HCT116 (cell line): ENCODE results near the gene MIB2. TPM values are rescaled to one million over a fixed set of nuclear protein-coding genes. Genes with fewer than 3 reads are reported as not detected.

Source experiments
- ATAC-seq: fragments of 200-7000 bp; cut with Tn5 transposase; 2 replicates; pipeline ENCODE4 v1.9.1; 2020; ENCODE audit warnings: mild to moderate bottlenecking, moderate library complexity
- BruUV-seq: library from RNA; stranded (reverse); fragments of 400-500 nt; replicated peaks from 2 replicates; lab custom pipeline; 2021; lab: Mats Ljungman, UMichigan
- CTCF ChIA-PET: fragments of 300-600 bp; sonication (Branson Sonifier 250); formaldehyde crosslinking; loops from one replicate; lab custom pipeline; 2021; ENCODE audit warnings: antibody characterized with exemption; lab: Charles Lee
- POLR2A ChIA-PET: fragments of 300-600, 350-600 bp; sonication (Branson Sonifier 250); formaldehyde crosslinking; loops from one replicate; lab custom pipeline; 2021; ENCODE audit warnings: antibody characterized with exemption; lab: Charles Lee
- RAD21 ChIA-PET, 2 experiments: fragments of 300-600 bp; sonication (Branson Sonifier 250); formaldehyde crosslinking; loops; one replicate each; lab custom pipeline; 2023; ENCODE audit warnings: low total read pairs in 2 of 2; ENCODE audit not compliant: uncharacterized antibody in 2 of 2, unreplicated experiment in 2 of 2, low non-redundant PET in 1 of 2; lab: Charles Lee
- DNase-seq: peaks from one replicate; pipeline ENCODE4 v3.0.0-alpha.2; 2010; ENCODE audit warnings: low read depth, low spot score
- H2AFZ ChIP-seq: fragments of 200-600 bp; shearing (Covaris generic), sonication (generic); 2 replicates; pipeline ENCODE4 v1.6.1; 2017; ENCODE audit warnings: low read depth, mixed run types, mixed read lengths, antibody characterized with exemption, low read length; ENCODE audit not compliant: poor library complexity, severe bottlenecking
- H3K27ac ChIP-seq: 2 replicates; pipeline ENCODE4 v1.5.1; 2012; ENCODE audit warnings: low read depth, low read length
- H3K27me3 ChIP-seq: fragments of 200-600 bp; sonication (generic); 2 replicates; pipeline ENCODE4 v1.6.1; 2016; ENCODE audit warnings: mixed run types, low read length, mixed read lengths; ENCODE audit not compliant: insufficient read depth
- H3K36me3 ChIP-seq, 2 experiments: fragments of 200-500 bp in 1 of 2; fragments of 200-600 bp in 1 of 2; sonication (Bioruptor generic) in 1 of 2; sonication (generic) in 1 of 2; 2 replicates each; pipeline versions ENCODE4 v1.5.1 to v1.6.1; 2014 to 2016; ENCODE audit warnings: low read length in 2 of 2, inconsistent platforms in 1 of 2, mixed read lengths in 1 of 2, mixed run types in 1 of 2; ENCODE audit not compliant: insufficient read depth in 2 of 2, control insufficient read depth in 1 of 2
- H3K4me1 ChIP-seq, 2 experiments: fragments of 200-600 bp in 1 of 2; sonication (generic) in 1 of 2; 2 replicates each; pipeline versions ENCODE4 v1.5.1 to v1.6.1; 2012 to 2017; ENCODE audit warnings: low read length in 2 of 2, inconsistent platforms in 1 of 2, mild to moderate bottlenecking in 1 of 2, mixed read lengths in 1 of 2, mixed run types in 1 of 2, moderate library complexity in 1 of 2; ENCODE audit not compliant: insufficient read depth in 2 of 2, control insufficient read depth in 1 of 2
- H3K4me2 ChIP-seq: fragments of 200-600 bp; sonication (generic); 2 replicates; pipeline ENCODE4 v1.6.1; 2017; ENCODE audit warnings: mixed run types, low read length, mixed read lengths
- H3K4me3 ChIP-seq, 2 experiments: fragments of 200-600 bp in 1 of 2; sonication (generic) in 1 of 2; replicated peaks in 1 of 2; 2 replicates each; pipeline ENCODE4 v1.5.1; 2011 to 2016; ENCODE audit warnings: low read length in 2 of 2, control low read depth in 1 of 2, low read depth in 1 of 2, mild to moderate bottlenecking in 1 of 2, mixed read lengths in 1 of 2, mixed run types in 1 of 2
- H3K79me2 ChIP-seq: fragments of 200-600 bp; sonication (generic); 2 replicates; pipeline ENCODE4 v1.6.1; 2017; ENCODE audit warnings: mild to moderate bottlenecking, mixed run types, low read length, moderate library complexity, mixed read lengths; ENCODE audit not compliant: insufficient read depth
- H3K9ac ChIP-seq: fragments of 200-600 bp; sonication (generic); 2 replicates; pipeline ENCODE4 v1.6.1; 2016; ENCODE audit warnings: low read length, mixed read lengths
- H3K9me2 ChIP-seq: fragments of 200-600 bp; sonication (generic), shearing (Covaris generic); 2 replicates; pipeline ENCODE4 v1.6.1; 2017; ENCODE audit warnings: mixed run types, mild to moderate bottlenecking, moderate library complexity; ENCODE audit not compliant: insufficient read depth
- H3K9me3 ChIP-seq, 2 experiments: fragments of 200-500 bp in 1 of 2; fragments of 200-600 bp in 1 of 2; sonication (Bioruptor generic) in 1 of 2; sonication (generic) in 1 of 2; 2 replicates each; pipeline ENCODE4 v1.6.1; 2014 to 2017; ENCODE audit warnings: low read length in 2 of 2, mixed read lengths in 2 of 2, inconsistent platforms in 1 of 2, low read depth in 1 of 2, mild to moderate bottlenecking in 1 of 2, mixed run types in 1 of 2, moderate library complexity in 1 of 2; ENCODE audit not compliant: control insufficient read depth in 1 of 2, insufficient read depth in 1 of 2
- H4K20me1 ChIP-seq: fragments of 200-600 bp; sonication (generic), shearing (Covaris generic); 2 replicates; pipeline ENCODE4 v1.6.1; 2017; ENCODE audit warnings: mixed run types, mild to moderate bottlenecking, moderate library complexity; ENCODE audit not compliant: insufficient read depth
- CBX3 ChIP-seq: IDR thresholded peaks from 2 replicates; pipeline ENCODE4 v1.6.1; 2012; ENCODE audit warnings: low read depth
- EGR1 ChIP-seq: IDR thresholded peaks from 2 replicates; pipeline ENCODE4 v1.6.1; 2012; ENCODE audit warnings: low read depth
- ELF1 ChIP-seq: IDR thresholded peaks from 2 replicates; pipeline ENCODE4 v1.6.1; 2012; ENCODE audit warnings: low read depth, borderline replicate concordance
- EZH2phosphoT487 ChIP-seq: fragments of 200-600 bp; IDR thresholded peaks from 2 replicates; pipeline ENCODE4 v1.6.1; 2018; ENCODE audit warnings: antibody characterized with exemption, borderline replicate concordance
- JUND ChIP-seq: IDR thresholded peaks from 2 replicates; pipeline ENCODE4 v1.6.1; 2012
- POLR2A ChIP-seq: IDR thresholded peaks from 2 replicates; pipeline ENCODE4 v1.7.0; 2011; ENCODE audit warnings: borderline replicate concordance; ENCODE audit not compliant: insufficient read depth, insufficient read length; ENCODE audit errors: extremely low read depth
- SIN3A ChIP-seq: IDR thresholded peaks from 2 replicates; pipeline ENCODE4 v1.6.1; 2012; ENCODE audit warnings: low read depth
- SRF ChIP-seq: IDR thresholded peaks from 2 replicates; pipeline ENCODE4 v1.6.1; 2012; ENCODE audit warnings: low read depth
- YY1 ChIP-seq: IDR thresholded peaks from 2 replicates; pipeline ENCODE4 v1.6.1; 2011; ENCODE audit warnings: low read length, low read depth, moderate library complexity, mild to moderate bottlenecking; ENCODE audit not compliant: insufficient replicate concordance; ENCODE audit errors: extremely low read depth
- ZFX ChIP-seq: fragments of 450-650 bp; IDR thresholded peaks from 2 replicates; pipeline ENCODE4 v1.6.1; 2017
- ZNF274 ChIP-seq: fragments of 200-500 bp; sonication (Bioruptor generic); IDR thresholded peaks from 2 replicates; pipeline ENCODE4 v1.6.1; 2014; ENCODE audit warnings: mild to moderate bottlenecking, low read depth, low read length, inconsistent platforms
- intact Hi-C: fragments of 100-400 bp; cut with micrococcal nuclease; formaldehyde crosslinking; loops from 2 replicates; pipeline ENCODE4 v1.10.0; 2022
- total RNA-seq: library from RNA; stranded (reverse); gene quantifications from one replicate; pipeline ENCODE4 v1.2.1, GENCODE V29; 2021; ENCODE audit not compliant: unreplicated experiment
- TF ChIP-seq, protein P1 (sequence below): IDR thresholded peaks from 2 replicates; pipeline ENCODE4 v1.6.1; 2012
- TF ChIP-seq, protein P2 (sequence below): IDR thresholded peaks from 2 replicates; pipeline ENCODE4 v1.6.1; 2012; ENCODE audit warnings: low read depth
- TF ChIP-seq, protein P3 (sequence below), 3 experiments: fragments of 200-600 bp in 1 of 3; sonication (generic) in 1 of 3; IDR thresholded peaks in 2 of 3; conservative IDR thresholded peaks in 1 of 3; 2 replicates each; pipeline ENCODE4 v1.5.1; 2012 to 2017; ENCODE audit warnings: low read depth in 2 of 3, low read length in 2 of 3, antibody characterized with exemption in 1 of 3, borderline replicate concordance in 1 of 3, control low read depth in 1 of 3, mild to moderate bottlenecking in 1 of 3, mixed read lengths in 1 of 3, mixed run types in 1 of 3, moderate library complexity in 1 of 3; ENCODE audit not compliant: insufficient read depth in 1 of 3
- TF ChIP-seq, protein P4 (sequence below): IDR thresholded peaks from 2 replicates; pipeline ENCODE4 v1.6.1; 2011; ENCODE audit warnings: mild to moderate bottlenecking, low read length, moderate library complexity; ENCODE audit not compliant: insufficient replicate concordance; ENCODE audit errors: extremely low read depth
- TF ChIP-seq, protein P5 (sequence below): IDR thresholded peaks from 2 replicates; pipeline ENCODE4 v1.6.1; 2012

The MIB2 gene
- total RNA-seq, 1 experiment from 2014 or later = 194 TPM

DNA sequence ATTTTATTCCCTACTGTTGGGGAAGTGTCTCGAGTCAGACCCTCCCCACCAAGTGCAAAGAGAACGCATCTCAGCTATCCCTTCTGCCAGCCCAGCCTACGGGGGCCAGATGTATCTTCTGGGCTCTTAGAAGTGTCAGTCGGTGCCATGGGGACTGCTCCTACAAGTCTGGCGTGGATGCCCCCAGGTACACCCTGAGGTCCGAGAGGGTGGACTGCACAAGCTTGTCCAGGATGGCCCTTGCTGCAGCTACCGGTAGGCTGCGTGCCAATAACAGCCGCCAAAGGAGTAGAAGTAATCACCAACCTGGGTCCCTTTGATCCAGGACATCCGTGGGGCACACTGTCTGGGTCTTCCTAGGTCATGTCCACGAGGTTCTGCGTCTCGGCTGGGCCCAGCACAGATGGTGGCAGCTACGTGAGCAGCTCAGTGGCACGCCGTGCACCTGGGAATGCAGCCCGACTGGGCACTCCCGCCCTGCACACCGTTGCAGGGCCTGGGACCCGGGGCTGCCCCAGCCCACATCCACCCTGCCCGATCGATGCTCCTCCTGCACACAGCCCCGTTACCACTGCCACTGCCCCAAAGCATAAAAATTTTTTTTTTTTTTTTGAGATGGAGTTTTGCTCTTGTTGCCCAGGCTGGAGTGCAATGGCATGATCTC lies 31.8 kb upstream of the MIB2 start (continued):
- TF ChIP-seq EGR1 (no peak), SRF (no peak)
- TF ChIP-seq, protein P1, sequence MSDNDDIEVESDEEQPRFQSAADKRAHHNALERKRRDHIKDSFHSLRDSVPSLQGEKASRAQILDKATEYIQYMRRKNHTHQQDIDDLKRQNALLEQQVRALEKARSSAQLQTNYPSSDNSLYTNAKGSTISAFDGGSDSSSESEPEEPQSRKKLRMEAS = no peak
- TF ChIP-seq, all 23 proteins: peak for 0

DNA sequence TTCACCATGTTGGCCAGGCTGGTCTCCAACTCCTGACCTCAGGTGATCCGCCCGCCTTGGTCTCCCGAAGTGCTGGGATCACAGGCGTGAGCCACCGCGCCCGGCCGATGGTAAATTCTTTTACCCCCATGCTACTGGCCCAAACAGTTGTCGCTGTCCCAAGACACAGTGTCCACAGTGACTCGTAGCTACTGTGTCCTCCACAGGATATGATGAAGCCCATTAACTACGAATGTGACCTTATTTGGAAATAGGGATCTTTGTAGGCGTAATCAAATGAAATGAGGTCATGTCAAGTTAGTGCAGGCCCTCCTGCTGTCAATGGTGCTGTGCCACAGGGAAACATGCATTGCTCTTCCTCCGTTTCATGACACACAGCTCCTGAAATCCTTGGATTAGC lies 23.8 kb upstream of the MIB2 start:
- Histone ChIP-seq H3K27ac (no peak overlapping the region), H3K9ac (no peak overlapping the region), H4K20me1 (no peaks in the 10 kb centered on the region), H2AFZ (no peak overlapping the region), H3K27me3 (peaks cover 7% of the 10 kb centered on the region; the same call in 1 of the 2 replicates), H3K9me3 (no peaks in the 10 kb centered on the region), H3K4me2 (no peak overlapping the region), H3K36me3 (no peaks in the 10 kb centered on the region), H3K9me2 (no peaks in the 10 kb centered on the region), H3K79me2 (no peaks in the 10 kb centered on the region), H3K4me3 (no peak overlapping the region), H3K4me1 (peaks cover 0 to 4% of the 10 kb centered on the region in 2 experiments; a peak in 1 of 4 replicates)
- ATAC-seq = no peak
- intact Hi-C loops = no loop called here
- DNase-seq = no peak
- POLR2A ChIA-PET = no interaction called here
- CTCF ChIA-PET = no interaction called here
- no peak for TF ChIP-seq ELF1
- TF ChIP-seq, protein P2, sequence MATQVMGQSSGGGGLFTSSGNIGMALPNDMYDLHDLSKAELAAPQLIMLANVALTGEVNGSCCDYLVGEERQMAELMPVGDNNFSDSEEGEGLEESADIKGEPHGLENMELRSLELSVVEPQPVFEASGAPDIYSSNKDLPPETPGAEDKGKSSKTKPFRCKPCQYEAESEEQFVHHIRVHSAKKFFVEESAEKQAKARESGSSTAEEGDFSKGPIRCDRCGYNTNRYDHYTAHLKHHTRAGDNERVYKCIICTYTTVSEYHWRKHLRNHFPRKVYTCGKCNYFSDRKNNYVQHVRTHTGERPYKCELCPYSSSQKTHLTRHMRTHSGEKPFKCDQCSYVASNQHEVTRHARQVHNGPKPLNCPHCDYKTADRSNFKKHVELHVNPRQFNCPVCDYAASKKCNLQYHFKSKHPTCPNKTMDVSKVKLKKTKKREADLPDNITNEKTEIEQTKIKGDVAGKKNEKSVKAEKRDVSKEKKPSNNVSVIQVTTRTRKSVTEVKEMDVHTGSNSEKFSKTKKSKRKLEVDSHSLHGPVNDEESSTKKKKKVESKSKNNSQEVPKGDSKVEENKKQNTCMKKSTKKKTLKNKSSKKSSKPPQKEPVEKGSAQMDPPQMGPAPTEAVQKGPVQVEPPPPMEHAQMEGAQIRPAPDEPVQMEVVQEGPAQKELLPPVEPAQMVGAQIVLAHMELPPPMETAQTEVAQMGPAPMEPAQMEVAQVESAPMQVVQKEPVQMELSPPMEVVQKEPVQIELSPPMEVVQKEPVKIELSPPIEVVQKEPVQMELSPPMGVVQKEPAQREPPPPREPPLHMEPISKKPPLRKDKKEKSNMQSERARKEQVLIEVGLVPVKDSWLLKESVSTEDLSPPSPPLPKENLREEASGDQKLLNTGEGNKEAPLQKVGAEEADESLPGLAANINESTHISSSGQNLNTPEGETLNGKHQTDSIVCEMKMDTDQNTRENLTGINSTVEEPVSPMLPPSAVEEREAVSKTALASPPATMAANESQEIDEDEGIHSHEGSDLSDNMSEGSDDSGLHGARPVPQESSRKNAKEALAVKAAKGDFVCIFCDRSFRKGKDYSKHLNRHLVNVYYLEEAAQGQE = no peak
- TF ChIP-seq YY1 = no peak
- TF ChIP-seq SRF = no peak
- no peak for TF ChIP-seq JUND
- TF ChIP-seq POLR2A = no peak
- no peak for TF ChIP-seq EGR1
- no peak for TF ChIP-seq EZH2phosphoT487
- no peak for TF ChIP-seq CBX3
- TF ChIP-seq, protein P3, sequence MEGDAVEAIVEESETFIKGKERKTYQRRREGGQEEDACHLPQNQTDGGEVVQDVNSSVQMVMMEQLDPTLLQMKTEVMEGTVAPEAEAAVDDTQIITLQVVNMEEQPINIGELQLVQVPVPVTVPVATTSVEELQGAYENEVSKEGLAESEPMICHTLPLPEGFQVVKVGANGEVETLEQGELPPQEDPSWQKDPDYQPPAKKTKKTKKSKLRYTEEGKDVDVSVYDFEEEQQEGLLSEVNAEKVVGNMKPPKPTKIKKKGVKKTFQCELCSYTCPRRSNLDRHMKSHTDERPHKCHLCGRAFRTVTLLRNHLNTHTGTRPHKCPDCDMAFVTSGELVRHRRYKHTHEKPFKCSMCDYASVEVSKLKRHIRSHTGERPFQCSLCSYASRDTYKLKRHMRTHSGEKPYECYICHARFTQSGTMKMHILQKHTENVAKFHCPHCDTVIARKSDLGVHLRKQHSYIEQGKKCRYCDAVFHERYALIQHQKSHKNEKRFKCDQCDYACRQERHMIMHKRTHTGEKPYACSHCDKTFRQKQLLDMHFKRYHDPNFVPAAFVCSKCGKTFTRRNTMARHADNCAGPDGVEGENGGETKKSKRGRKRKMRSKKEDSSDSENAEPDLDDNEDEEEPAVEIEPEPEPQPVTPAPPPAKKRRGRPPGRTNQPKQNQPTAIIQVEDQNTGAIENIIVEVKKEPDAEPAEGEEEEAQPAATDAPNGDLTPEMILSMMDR (IDR thresholded peaks at IDR 0.05 in 2 of 3, conservative IDR thresholded peaks at IDR 0.05 in 1 of 3; ENCODE audit: borderline replicate concordance in 1 of 3, insufficient read depth in 1 of 3, low read depth in 2 of 3, low read length in 2 of 3) = no peak
- no peak for TF ChIP-seq ZNF274
- TF ChIP-seq, protein P4, sequence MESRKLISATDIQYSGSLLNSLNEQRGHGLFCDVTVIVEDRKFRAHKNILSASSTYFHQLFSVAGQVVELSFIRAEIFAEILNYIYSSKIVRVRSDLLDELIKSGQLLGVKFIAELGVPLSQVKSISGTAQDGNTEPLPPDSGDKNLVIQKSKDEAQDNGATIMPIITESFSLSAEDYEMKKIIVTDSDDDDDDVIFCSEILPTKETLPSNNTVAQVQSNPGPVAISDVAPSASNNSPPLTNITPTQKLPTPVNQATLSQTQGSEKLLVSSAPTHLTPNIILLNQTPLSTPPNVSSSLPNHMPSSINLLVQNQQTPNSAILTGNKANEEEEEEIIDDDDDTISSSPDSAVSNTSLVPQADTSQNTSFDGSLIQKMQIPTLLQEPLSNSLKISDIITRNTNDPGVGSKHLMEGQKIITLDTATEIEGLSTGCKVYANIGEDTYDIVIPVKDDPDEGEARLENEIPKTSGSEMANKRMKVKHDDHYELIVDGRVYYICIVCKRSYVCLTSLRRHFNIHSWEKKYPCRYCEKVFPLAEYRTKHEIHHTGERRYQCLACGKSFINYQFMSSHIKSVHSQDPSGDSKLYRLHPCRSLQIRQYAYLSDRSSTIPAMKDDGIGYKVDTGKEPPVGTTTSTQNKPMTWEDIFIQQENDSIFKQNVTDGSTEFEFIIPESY = no peak
- TF ChIP-seq SIN3A = no peak
- TF ChIP-seq, protein P5, sequence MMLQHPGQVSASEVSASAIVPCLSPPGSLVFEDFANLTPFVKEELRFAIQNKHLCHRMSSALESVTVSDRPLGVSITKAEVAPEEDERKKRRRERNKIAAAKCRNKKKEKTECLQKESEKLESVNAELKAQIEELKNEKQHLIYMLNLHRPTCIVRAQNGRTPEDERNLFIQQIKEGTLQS = no peak
- TF ChIP-seq ZFX = no peak
- RAD21 ChIA-PET = no interaction called here
- BruUV-seq = no TSS peak
